ENCODE results near the gene ZNF263.

The ZNF263 gene

DNA sequence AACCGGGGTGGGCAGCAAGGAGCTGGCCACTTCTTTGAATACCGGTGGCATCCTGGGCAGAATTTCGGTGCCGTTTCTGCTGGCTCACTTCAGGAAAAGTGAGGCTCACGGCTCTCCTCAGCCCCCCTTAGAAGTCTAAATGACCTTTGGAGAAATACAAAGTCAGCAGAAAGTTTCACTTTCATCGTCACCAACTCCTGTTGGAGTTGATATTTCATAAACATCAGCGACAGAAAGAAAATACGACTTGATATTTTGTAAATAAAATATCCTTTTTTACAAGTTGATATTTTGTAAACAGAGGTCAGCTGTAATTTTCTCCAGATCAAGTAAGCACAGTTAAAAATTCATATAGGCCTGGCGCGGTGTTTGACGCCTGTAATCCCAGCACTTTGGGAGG is 22.8 kb downstream of the ZNF263 start:
- Histone ChIP-seq H3K4me1 (ENCODE audit: control insufficient read depth, insufficient read depth, low read length) (no peaks in the 10 kb centered on the region), H3K36me3 (ENCODE audit: control insufficient read depth in 2 of 2, insufficient read depth in 1 of 2, low read length in 2 of 2) (peaks cover 20 to 42% of the 10 kb centered on the region in 2 experiments; a peak in 2 of 3 replicates), H3K9me3 (ENCODE audit: control insufficient read depth, insufficient read depth, low read depth, low read length) (no peaks in the 10 kb centered on the region; the same call in 1 of the 2 replicates), H3K4me3 (ENCODE audit: low read depth, low read length) (peak overlapping the region; percentile 77), H3K27ac (ENCODE audit: extremely low read depth, low read depth, low read length) (peak overlapping the region; percentile 64; the same call in 1 of the 2 replicates)
- POLR2A ChIA-PET: interaction anchor here (0.9 to 3.4 kb wide), 3 partner anchors 9 to 138 kb away, joined by 3 to 21 read pairs (median 4); partner anchors contain the start of gene ZNF263
- TF ChIP-seq, protein P1, sequence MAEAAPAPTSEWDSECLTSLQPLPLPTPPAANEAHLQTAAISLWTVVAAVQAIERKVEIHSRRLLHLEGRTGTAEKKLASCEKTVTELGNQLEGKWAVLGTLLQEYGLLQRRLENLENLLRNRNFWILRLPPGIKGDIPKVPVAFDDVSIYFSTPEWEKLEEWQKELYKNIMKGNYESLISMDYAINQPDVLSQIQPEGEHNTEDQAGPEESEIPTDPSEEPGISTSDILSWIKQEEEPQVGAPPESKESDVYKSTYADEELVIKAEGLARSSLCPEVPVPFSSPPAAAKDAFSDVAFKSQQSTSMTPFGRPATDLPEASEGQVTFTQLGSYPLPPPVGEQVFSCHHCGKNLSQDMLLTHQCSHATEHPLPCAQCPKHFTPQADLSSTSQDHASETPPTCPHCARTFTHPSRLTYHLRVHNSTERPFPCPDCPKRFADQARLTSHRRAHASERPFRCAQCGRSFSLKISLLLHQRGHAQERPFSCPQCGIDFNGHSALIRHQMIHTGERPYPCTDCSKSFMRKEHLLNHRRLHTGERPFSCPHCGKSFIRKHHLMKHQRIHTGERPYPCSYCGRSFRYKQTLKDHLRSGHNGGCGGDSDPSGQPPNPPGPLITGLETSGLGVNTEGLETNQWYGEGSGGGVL (tag by site-specific recombination; IDR thresholded peaks at IDR 0.05): no peak
- TF ChIP-seq, protein P2, sequence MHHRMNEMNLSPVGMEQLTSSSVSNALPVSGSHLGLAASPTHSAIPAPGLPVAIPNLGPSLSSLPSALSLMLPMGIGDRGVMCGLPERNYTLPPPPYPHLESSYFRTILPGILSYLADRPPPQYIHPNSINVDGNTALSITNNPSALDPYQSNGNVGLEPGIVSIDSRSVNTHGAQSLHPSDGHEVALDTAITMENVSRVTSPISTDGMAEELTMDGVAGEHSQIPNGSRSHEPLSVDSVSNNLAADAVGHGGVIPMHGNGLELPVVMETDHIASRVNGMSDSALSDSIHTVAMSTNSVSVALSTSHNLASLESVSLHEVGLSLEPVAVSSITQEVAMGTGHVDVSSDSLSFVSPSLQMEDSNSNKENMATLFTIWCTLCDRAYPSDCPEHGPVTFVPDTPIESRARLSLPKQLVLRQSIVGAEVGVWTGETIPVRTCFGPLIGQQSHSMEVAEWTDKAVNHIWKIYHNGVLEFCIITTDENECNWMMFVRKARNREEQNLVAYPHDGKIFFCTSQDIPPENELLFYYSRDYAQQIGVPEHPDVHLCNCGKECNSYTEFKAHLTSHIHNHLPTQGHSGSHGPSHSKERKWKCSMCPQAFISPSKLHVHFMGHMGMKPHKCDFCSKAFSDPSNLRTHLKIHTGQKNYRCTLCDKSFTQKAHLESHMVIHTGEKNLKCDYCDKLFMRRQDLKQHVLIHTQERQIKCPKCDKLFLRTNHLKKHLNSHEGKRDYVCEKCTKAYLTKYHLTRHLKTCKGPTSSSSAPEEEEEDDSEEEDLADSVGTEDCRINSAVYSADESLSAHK (tag by site-specific recombination; IDR thresholded peaks at IDR 0.05): no peak
- TF ChIP-seq, protein P3, sequence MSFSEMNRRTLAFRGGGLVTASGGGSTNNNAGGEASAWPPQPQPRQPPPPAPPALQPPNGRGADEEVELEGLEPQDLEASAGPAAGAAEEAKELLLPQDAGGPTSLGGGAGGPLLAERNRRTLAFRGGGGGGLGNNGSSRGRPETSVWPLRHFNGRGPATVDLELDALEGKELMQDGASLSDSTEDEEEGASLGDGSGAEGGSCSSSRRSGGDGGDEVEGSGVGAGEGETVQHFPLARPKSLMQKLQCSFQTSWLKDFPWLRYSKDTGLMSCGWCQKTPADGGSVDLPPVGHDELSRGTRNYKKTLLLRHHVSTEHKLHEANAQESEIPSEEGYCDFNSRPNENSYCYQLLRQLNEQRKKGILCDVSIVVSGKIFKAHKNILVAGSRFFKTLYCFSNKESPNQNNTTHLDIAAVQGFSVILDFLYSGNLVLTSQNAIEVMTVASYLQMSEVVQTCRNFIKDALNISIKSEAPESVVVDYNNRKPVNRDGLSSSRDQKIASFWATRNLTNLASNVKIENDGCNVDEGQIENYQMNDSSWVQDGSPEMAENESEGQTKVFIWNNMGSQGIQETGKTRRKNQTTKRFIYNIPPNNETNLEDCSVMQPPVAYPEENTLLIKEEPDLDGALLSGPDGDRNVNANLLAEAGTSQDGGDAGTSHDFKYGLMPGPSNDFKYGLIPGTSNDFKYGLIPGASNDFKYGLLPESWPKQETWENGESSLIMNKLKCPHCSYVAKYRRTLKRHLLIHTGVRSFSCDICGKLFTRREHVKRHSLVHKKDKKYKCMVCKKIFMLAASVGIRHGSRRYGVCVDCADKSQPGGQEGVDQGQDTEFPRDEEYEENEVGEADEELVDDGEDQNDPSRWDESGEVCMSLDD (tag by site-specific recombination; IDR thresholded peaks at IDR 0.05): no peak
- TF ChIP-seq, protein P4, sequence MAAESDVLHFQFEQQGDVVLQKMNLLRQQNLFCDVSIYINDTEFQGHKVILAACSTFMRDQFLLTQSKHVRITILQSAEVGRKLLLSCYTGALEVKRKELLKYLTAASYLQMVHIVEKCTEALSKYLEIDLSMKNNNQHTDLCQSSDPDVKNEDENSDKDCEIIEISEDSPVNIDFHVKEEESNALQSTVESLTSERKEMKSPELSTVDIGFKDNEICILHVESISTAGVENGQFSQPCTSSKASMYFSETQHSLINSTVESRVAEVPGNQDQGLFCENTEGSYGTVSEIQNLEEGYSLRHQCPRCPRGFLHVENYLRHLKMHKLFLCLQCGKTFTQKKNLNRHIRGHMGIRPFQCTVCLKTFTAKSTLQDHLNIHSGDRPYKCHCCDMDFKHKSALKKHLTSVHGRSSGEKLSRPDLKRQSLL (tag by site-specific recombination; IDR thresholded peaks at IDR 0.05): no peak
- TF ChIP-seq MYNN (tag by site-specific recombination; IDR thresholded peaks at IDR 0.05; ENCODE audit: borderline replicate concordance) (no peak), BCL11B (tag by site-specific recombination; IDR thresholded peaks at IDR 0.05; ENCODE audit: low read depth) (no peak), ZNF140 (tag by site-specific recombination; IDR thresholded peaks at IDR 0.05) (no peak), ZNF16 (tag by site-specific recombination; IDR thresholded peaks at IDR 0.05; ENCODE audit: low read depth) (no peak)
- TF ChIP-seq, protein P5, sequence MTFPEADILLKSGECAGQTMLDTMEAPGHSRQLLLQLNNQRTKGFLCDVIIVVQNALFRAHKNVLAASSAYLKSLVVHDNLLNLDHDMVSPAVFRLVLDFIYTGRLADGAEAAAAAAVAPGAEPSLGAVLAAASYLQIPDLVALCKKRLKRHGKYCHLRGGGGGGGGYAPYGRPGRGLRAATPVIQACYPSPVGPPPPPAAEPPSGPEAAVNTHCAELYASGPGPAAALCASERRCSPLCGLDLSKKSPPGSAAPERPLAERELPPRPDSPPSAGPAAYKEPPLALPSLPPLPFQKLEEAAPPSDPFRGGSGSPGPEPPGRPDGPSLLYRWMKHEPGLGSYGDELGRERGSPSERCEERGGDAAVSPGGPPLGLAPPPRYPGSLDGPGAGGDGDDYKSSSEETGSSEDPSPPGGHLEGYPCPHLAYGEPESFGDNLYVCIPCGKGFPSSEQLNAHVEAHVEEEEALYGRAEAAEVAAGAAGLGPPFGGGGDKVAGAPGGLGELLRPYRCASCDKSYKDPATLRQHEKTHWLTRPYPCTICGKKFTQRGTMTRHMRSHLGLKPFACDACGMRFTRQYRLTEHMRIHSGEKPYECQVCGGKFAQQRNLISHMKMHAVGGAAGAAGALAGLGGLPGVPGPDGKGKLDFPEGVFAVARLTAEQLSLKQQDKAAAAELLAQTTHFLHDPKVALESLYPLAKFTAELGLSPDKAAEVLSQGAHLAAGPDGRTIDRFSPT (tag by site-specific recombination; IDR thresholded peaks at IDR 0.05): no peak
- CTCF ChIA-PET: no interaction called here

DNA sequence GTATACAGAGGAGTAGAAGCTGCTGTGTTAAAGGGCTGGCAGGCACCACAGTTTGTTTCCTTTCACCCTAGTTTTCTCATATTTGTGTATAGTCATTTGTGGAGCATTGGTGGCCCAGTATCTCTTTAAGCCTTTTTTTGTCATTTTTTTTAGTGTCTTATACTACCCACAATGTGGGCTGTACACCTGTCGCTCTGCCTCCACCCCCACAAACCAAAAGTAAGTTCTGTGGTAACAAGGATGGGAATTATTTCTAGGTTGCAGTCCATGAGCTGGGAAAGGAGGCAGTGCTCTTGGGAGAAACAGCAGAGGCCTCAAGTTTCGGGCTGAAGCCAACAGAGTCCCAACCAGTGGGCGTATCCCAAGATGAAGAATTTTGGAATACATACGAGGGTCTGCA is 28.2 kb downstream of the ZNF263 start:
- Histone ChIP-seq H3K27ac (ENCODE audit: extremely low read depth, low read depth, low read length) (no peak overlapping the region), H3K4me3 (ENCODE audit: low read depth, low read length) (no peak overlapping the region), H3K36me3 (ENCODE audit: control insufficient read depth in 2 of 2, insufficient read depth in 1 of 2, low read length in 2 of 2) (peaks cover 20 to 86% of the 10 kb centered on the region in 2 experiments; a peak in 2 of 3 replicates), H3K4me1 (ENCODE audit: control insufficient read depth, insufficient read depth, low read length) (no peaks in the 10 kb centered on the region), H3K9me3 (ENCODE audit: control insufficient read depth, insufficient read depth, low read depth, low read length) (peaks cover 2% of the 10 kb centered on the region)
- TF ChIP-seq, protein P6, sequence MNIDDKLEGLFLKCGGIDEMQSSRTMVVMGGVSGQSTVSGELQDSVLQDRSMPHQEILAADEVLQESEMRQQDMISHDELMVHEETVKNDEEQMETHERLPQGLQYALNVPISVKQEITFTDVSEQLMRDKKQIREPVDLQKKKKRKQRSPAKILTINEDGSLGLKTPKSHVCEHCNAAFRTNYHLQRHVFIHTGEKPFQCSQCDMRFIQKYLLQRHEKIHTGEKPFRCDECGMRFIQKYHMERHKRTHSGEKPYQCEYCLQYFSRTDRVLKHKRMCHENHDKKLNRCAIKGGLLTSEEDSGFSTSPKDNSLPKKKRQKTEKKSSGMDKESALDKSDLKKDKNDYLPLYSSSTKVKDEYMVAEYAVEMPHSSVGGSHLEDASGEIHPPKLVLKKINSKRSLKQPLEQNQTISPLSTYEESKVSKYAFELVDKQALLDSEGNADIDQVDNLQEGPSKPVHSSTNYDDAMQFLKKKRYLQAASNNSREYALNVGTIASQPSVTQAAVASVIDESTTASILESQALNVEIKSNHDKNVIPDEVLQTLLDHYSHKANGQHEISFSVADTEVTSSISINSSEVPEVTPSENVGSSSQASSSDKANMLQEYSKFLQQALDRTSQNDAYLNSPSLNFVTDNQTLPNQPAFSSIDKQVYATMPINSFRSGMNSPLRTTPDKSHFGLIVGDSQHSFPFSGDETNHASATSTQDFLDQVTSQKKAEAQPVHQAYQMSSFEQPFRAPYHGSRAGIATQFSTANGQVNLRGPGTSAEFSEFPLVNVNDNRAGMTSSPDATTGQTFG (tag by site-specific recombination; IDR thresholded peaks at IDR 0.05; ENCODE audit: borderline replicate concordance): no peak
- TF ChIP-seq SCRT2 (tag by site-specific recombination; IDR thresholded peaks at IDR 0.05) (peak; percentile 77), SCRT1 (tag by site-specific recombination; IDR thresholded peaks at IDR 0.05; ENCODE audit: borderline replicate concordance) (0 out of 2 replicates have a peak, but pooled peaks have one; percentile 34)
- POLR2A ChIA-PET: interaction anchor here (0.5 to 0.8 kb wide), 2 partner anchors 76 to 89 kb away, joined by 3 read pairs; partner anchors contain the start of genes ZNF174 and ZSCAN32
- CTCF ChIA-PET: no interaction called here

All from HEK293 (cell line).